ENCODE measurements around the gene AFF3. TPM values are rescaled to one million over a fixed set of nuclear protein-coding genes. Genes with fewer than 3 reads are reported as not detected.

The AFF3 gene
- total and polyA plus RNA-seq, 2 of the 4 experiments (the other 2 are of a cell fraction): 12.9 to 14.3 TPM

DNA sequence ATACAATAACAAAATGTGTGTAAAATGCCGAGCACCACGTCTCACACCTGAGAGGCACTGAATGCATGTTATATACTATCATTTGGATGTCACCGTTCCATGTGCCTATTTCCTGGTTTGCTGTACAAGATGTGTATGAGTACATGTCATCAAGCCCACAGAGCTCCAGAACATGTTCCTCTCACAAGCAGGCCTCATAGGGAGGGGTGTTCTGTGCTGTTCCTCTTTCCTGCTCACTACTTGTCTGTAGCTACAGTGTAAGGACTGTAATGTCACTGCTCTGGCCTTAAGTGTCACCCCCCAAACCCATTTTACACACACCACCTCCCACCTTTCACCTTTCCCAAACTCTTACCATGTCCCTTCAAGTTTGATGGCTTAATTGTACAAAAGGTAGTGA is 1.8 kb downstream of the AFF3 start:
- Histone ChIP-seq H4K20me1 (ENCODE audit: insufficient read depth, low read length) (no peaks in the 10 kb centered on the region), H4K8ac (ENCODE audit: low read depth in 2 of 2, low read length in 2 of 2) (no peak overlapping the region), H3K4me2 (ENCODE audit: low read depth, low read length) (no peak overlapping the region), H3K9ac (ENCODE audit: low read depth, low read length) (no peak overlapping the region), H2AK9ac (replicated peaks; ENCODE audit: low read depth, low read length, poor library complexity) (no peak overlapping the region), H4K91ac (ENCODE audit: insufficient read depth, low read depth, low read length) (no peak overlapping the region), H3K79me1 (ENCODE audit: low read depth in 1 of 2, low read length in 2 of 2) (no peaks in the 10 kb centered on the region), H2BK120ac (ENCODE audit: low read depth, low read length) (no peak overlapping the region), H4K5ac (ENCODE audit: low read depth, low read length) (no peak overlapping the region), H2BK20ac (ENCODE audit: low read depth, low read length) (no peak overlapping the region), H3K27ac (ENCODE audit: insufficient read depth, low read length) (no peak overlapping the region), H2AK5ac (ENCODE audit: low read depth, low read length) (no peak overlapping the region), H3K14ac (replicated peaks; ENCODE audit: low read depth, low read length) (no peak overlapping the region), H3K9me1 (ENCODE audit: insufficient read depth, low read length) (no peaks in the 10 kb centered on the region), H2BK15ac (ENCODE audit: low read depth, low read length) (no peak overlapping the region), H3K4ac (ENCODE audit: low read depth, low read length) (no peak overlapping the region), H3K4me3 (ENCODE audit: insufficient read depth, low read depth, low read length) (no peak overlapping the region), H3K18ac (ENCODE audit: low read depth, low read length) (no peak overlapping the region), H2BK5ac (ENCODE audit: low read depth, low read length, poor library complexity, severe bottlenecking) (no peak overlapping the region), H3K27me3 (ENCODE audit: control insufficient read depth, insufficient read depth, low read length) (peaks cover 16% of the 10 kb centered on the region), H3K56ac (ENCODE audit: extremely low read depth, insufficient read depth, low read length) (no peak overlapping the region), H3K36me3 (ENCODE audit: control insufficient read depth, insufficient read depth, low read length) (no peaks in the 10 kb centered on the region), H3K4me1 (ENCODE audit: control insufficient read depth, insufficient read depth, low read length) (no peaks in the 10 kb centered on the region), H2AFZ (replicated peaks; ENCODE audit: low read length, poor library complexity) (no peak overlapping the region), H3K23ac (ENCODE audit: low read depth, low read length) (no peak overlapping the region), H3K9me3 (ENCODE audit: control insufficient read depth, insufficient read depth, low read length) (peaks cover 1% of the 10 kb centered on the region; the same call in 1 of the 2 replicates)
- intact Hi-C loops (cut with micrococcal nuclease) (no loop called here), in situ Hi-C loops (cut with MboI; ENCODE audit: low sequenced_read_pairs) (no loop called here), dilution Hi-C loops (cut with HindIII; ENCODE audit: low sequenced_read_pairs, unreplicated experiment) (no loop called here)
- ChIA-PET CTCF (no interaction called here), POLR2A (ENCODE audit: unreplicated experiment) (no interaction called here)
- no TSS peak for BruUV-seq (replicated peaks)
- no CpG with 5 or more reads among the region's 3 CpGs for WGBS, 2 experiments (ENCODE audit: extremely low coverage in 2 of 2, insufficient read length in 1 of 2)
- DNase-seq (no peak), ATAC-seq (ENCODE audit: low read depth) (no peak)
- TF ChIP-seq SMC3 (IDR thresholded peaks at IDR 0.05; ENCODE audit: low read depth, low read length): no peak
- TF ChIP-seq RCOR1 (IDR thresholded peaks at IDR 0.05; ENCODE audit: insufficient replicate concordance, low read length): no peak
- TF ChIP-seq NFE2L2 (IDR thresholded peaks at IDR 0.05; ENCODE audit: low read depth, low read length): no peak
- TF ChIP-seq MAFK (IDR thresholded peaks at IDR 0.05; ENCODE audit: low read depth, low read length): no peak
- TF ChIP-seq RAD21 (IDR thresholded peaks at IDR 0.05; ENCODE audit: low read length): no peak
- TF ChIP-seq, protein P1, sequence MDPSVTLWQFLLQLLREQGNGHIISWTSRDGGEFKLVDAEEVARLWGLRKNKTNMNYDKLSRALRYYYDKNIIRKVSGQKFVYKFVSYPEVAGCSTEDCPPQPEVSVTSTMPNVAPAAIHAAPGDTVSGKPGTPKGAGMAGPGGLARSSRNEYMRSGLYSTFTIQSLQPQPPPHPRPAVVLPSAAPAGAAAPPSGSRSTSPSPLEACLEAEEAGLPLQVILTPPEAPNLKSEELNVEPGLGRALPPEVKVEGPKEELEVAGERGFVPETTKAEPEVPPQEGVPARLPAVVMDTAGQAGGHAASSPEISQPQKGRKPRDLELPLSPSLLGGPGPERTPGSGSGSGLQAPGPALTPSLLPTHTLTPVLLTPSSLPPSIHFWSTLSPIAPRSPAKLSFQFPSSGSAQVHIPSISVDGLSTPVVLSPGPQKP (IDR thresholded peaks at IDR 0.05; ENCODE audit: borderline replicate concordance, low read depth, low read length): no peak
- TF ChIP-seq, protein P2, sequence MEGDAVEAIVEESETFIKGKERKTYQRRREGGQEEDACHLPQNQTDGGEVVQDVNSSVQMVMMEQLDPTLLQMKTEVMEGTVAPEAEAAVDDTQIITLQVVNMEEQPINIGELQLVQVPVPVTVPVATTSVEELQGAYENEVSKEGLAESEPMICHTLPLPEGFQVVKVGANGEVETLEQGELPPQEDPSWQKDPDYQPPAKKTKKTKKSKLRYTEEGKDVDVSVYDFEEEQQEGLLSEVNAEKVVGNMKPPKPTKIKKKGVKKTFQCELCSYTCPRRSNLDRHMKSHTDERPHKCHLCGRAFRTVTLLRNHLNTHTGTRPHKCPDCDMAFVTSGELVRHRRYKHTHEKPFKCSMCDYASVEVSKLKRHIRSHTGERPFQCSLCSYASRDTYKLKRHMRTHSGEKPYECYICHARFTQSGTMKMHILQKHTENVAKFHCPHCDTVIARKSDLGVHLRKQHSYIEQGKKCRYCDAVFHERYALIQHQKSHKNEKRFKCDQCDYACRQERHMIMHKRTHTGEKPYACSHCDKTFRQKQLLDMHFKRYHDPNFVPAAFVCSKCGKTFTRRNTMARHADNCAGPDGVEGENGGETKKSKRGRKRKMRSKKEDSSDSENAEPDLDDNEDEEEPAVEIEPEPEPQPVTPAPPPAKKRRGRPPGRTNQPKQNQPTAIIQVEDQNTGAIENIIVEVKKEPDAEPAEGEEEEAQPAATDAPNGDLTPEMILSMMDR (conservative IDR thresholded peaks at IDR 0.05; ENCODE audit: low read depth, low read length): no peak
- TF ChIP-seq BHLHE40 (IDR thresholded peaks at IDR 0.05; ENCODE audit: low read depth, low read length): no peak
- no peak for TF ChIP-seq FOS (IDR thresholded peaks at IDR 0.05; ENCODE audit: low read depth, low read length)

All from IMR-90 (cell line).